SJSA1 (cell line): ENCODE data around the gene ARHGAP45. TPM values are rescaled to one million over a fixed set of nuclear protein-coding genes. Genes with fewer than 3 reads are reported as not detected.

ENCODE experiments used
- DNase-seq, 2 experiments: peaks; one replicate each; pipeline ENCODE4 v3.0.0-alpha.2; 2015 to 2020; ENCODE audit warnings: low spot score in 2 of 2, low read depth in 1 of 2
- H3K27ac ChIP-seq: fragments of 250-450 bp; sonication (Bioruptor Pico); 2 replicates; pipeline ENCODE4 v1.5.1; 2020; ENCODE audit warnings: mild to moderate bottlenecking, moderate library complexity
- H3K27me3 ChIP-seq: fragments of 250-450 bp; sonication (Bioruptor Pico); replicated peaks from 2 replicates; pipeline ENCODE4 v1.5.1; 2020; ENCODE audit warnings: mild to moderate bottlenecking, moderate library complexity
- H3K36me3 ChIP-seq: fragments of 250-450 bp; sonication (Bioruptor Pico); 2 replicates; pipeline ENCODE4 v1.5.1; 2020; ENCODE audit warnings: mild to moderate bottlenecking
- H3K4me1 ChIP-seq: fragments of 250-450 bp; sonication (Bioruptor Pico); replicated peaks from 2 replicates; pipeline ENCODE4 v1.6.1; 2021; ENCODE audit warnings: mild to moderate bottlenecking
- H3K4me3 ChIP-seq: fragments of 250-450 bp; sonication (Bioruptor Pico); 2 replicates; pipeline ENCODE4 v1.5.1; 2020; ENCODE audit warnings: mild to moderate bottlenecking
- H3K9me3 ChIP-seq: fragments of 250-450 bp; sonication (Bioruptor Pico); replicated peaks from 2 replicates; pipeline ENCODE4 v1.5.1; 2020; ENCODE audit warnings: mild to moderate bottlenecking
- total RNA-seq: library from RNA; depleted of rRNA; stranded (reverse); fragments of >200 nt; shearing (Covaris generic); gene quantifications from 2 replicates; pipeline ENCODE4 v1.2.3, GENCODE V29; 2014

The ARHGAP45 gene
- total RNA-seq, 1 experiment from 2014 or later: 0.03 TPM

- H3K9me3 ChIP-seq: no peaks in the 10 kb centered on the region; the same call in 1 of the 2 replicates
- H3K27me3 ChIP-seq: no peaks in the 10 kb centered on the region
- no peak overlapping the region for H3K27ac ChIP-seq
- peaks cover 90% of the 10 kb centered on the region for H3K36me3 ChIP-seq
- peaks cover 16% of the 10 kb centered on the region for H3K4me1 ChIP-seq
- no peak overlapping the region for H3K4me3 ChIP-seq
- no peak for DNase-seq
Observed at GRCh38 chr19:1115646-1116420, 48.9 kb downstream of the ARHGAP45 start.

- DNase-seq: no peak
- H3K4me1 ChIP-seq: peaks cover 16% of the 10 kb centered on the region
- no peaks in the 10 kb centered on the region for H3K27me3 ChIP-seq
- no peaks in the 10 kb centered on the region; the same call in 1 of the 2 replicates for H3K9me3 ChIP-seq
- no peak overlapping the region for H3K27ac ChIP-seq
- H3K4me3 ChIP-seq: no peak overlapping the region
- H3K36me3 ChIP-seq: peaks cover 92% of the 10 kb centered on the region
Observed at GRCh38 chr19:1116726-1117581, 50.0 kb downstream of the ARHGAP45 start.

GRCh38 chr19:1117654-1118053 lies 50.7 kb downstream of the ARHGAP45 start:
- peaks cover 15% of the 10 kb centered on the region for H3K4me1 ChIP-seq
- no peaks in the 10 kb centered on the region for H3K27me3 ChIP-seq
- DNase-seq: no peak
- H3K9me3 ChIP-seq: no peaks in the 10 kb centered on the region; the same call in 1 of the 2 replicates
- H3K27ac ChIP-seq: no peak overlapping the region
- no peak overlapping the region for H3K4me3 ChIP-seq
- H3K36me3 ChIP-seq: peaks cover 90% of the 10 kb centered on the region

GRCh38 chr19:1118999-1119398 lies 52.0 kb downstream of the ARHGAP45 start:
- H3K36me3 ChIP-seq: peaks cover 92% of the 10 kb centered on the region
- no peaks in the 10 kb centered on the region for H3K9me3 ChIP-seq
- H3K4me1 ChIP-seq: peaks cover 2% of the 10 kb centered on the region
- H3K27me3 ChIP-seq: no peaks in the 10 kb centered on the region
- no peak overlapping the region for H3K4me3 ChIP-seq
- no peak for DNase-seq
- no peak overlapping the region for H3K27ac ChIP-seq

- H3K27me3 ChIP-seq: no peaks in the 10 kb centered on the region
- H3K9me3 ChIP-seq: no peaks in the 10 kb centered on the region
- H3K36me3 ChIP-seq: peaks cover 92% of the 10 kb centered on the region
- H3K4me3 ChIP-seq: no peak overlapping the region
- H3K27ac ChIP-seq: no peak overlapping the region
- no peaks in the 10 kb centered on the region for H3K4me1 ChIP-seq
- no peak for DNase-seq
Observed at GRCh38 chr19:1119475-1120217, 52.7 kb downstream of the ARHGAP45 start.

GRCh38 chr19:1121395-1121794 lies 54.4 kb downstream of the ARHGAP45 start:
- Histone ChIP-seq H3K27me3 (no peaks in the 10 kb centered on the region), H3K36me3 (peaks cover 93% of the 10 kb centered on the region), H3K9me3 (no peaks in the 10 kb centered on the region), H3K27ac (no peak overlapping the region), H3K4me3 (no peak overlapping the region), H3K4me1 (peaks cover 8% of the 10 kb centered on the region)
- DNase-seq: no peak

GRCh38 chr19:1122021-1122971 lies 55.3 kb downstream of the ARHGAP45 start:
- Histone ChIP-seq H3K9me3 (no peaks in the 10 kb centered on the region), H3K4me3 (no peak overlapping the region), H3K36me3 (peaks cover 93% of the 10 kb centered on the region), H3K4me1 (peaks cover 14% of the 10 kb centered on the region), H3K27ac (no peak overlapping the region), H3K27me3 (no peaks in the 10 kb centered on the region)
- DNase-seq: no peak

GRCh38 chr19:1122972-1123363 lies 56.0 kb downstream of the ARHGAP45 start:
- Histone ChIP-seq H3K27ac (no peak overlapping the region), H3K4me1 (peaks cover 14% of the 10 kb centered on the region), H3K27me3 (no peaks in the 10 kb centered on the region), H3K36me3 (peaks cover 93% of the 10 kb centered on the region), H3K9me3 (no peaks in the 10 kb centered on the region), H3K4me3 (no peak overlapping the region)
- DNase-seq: peak; percentile 40 to 89

- DNase-seq: no peak
- peaks cover 90% of the 10 kb centered on the region for H3K36me3 ChIP-seq
- no peaks in the 10 kb centered on the region for H3K9me3 ChIP-seq
Observed at GRCh38 chr19:1123381-1123780, 56.4 kb downstream of the ARHGAP45 start.

GRCh38 chr19:1123885-1124677 lies 57.1 kb downstream of the ARHGAP45 start:
- H3K4me1 ChIP-seq: peaks cover 17% of the 10 kb centered on the region
- H3K27me3 ChIP-seq: no peaks in the 10 kb centered on the region
- H3K36me3 ChIP-seq: peaks cover 90% of the 10 kb centered on the region
- DNase-seq: no peak
- no peak overlapping the region for H3K4me3 ChIP-seq
- no peaks in the 10 kb centered on the region for H3K9me3 ChIP-seq
- no peak overlapping the region for H3K27ac ChIP-seq

More at GRCh38 chr19:1123381-1123780, 56.4 kb downstream of the ARHGAP45 start:
- Histone ChIP-seq H3K4me1 (peaks cover 14% of the 10 kb centered on the region), H3K27ac (no peak overlapping the region), H3K27me3 (no peaks in the 10 kb centered on the region), H3K4me3 (no peak overlapping the region)

- Histone ChIP-seq H3K27me3 (no peaks in the 10 kb centered on the region), H3K9me3 (no peaks in the 10 kb centered on the region), H3K4me1 (peaks cover 24% of the 10 kb centered on the region), H3K4me3 (no peak overlapping the region), H3K27ac (peak overlapping the region; percentile 60), H3K36me3 (peaks cover 78% of the 10 kb centered on the region)
- peak in 1 of 2 experiments; percentile 33 for DNase-seq
Observed at GRCh38 chr19:1125601-1126467, 58.9 kb downstream of the ARHGAP45 start.
